ENCODE results near the gene UPK1A. TPM values are rescaled to one million over a fixed set of nuclear protein-coding genes. Genes with fewer than 3 reads are reported as not detected.

The UPK1A gene
- total and polyA plus RNA-seq, 7 experiments from 2014 or later, result 0.41 to 1.3 TPM; not detected in 5

Other genes with a start within 250 kb of the UPK1A start
- 1 to 10 TPM in 2 of 5 experiments, not detected in 3; 2.2 to 7.1 TPM for gene FFAR2, start 218.3 kb upstream of the UPK1A start, total RNA-seq
- not detected for gene FFAR2, start 218.3 kb upstream of the UPK1A start, polyA plus RNA-seq
- not detected for gene KRTDAP, start 176.1 kb upstream of the UPK1A start, total RNA-seq
- not detected for gene KRTDAP, start 176.1 kb upstream of the UPK1A start, polyA plus RNA-seq
- under 1 TPM in 2 of 5 experiments, not detected in 3; 0.54 to 0.76 TPM for gene DMKN, start 152.9 kb upstream of the UPK1A start, total RNA-seq
- not detected for gene DMKN, start 152.9 kb upstream of the UPK1A start, polyA plus RNA-seq
- not detected for gene SBSN, start 138.2 kb upstream of the UPK1A start, total RNA-seq
- gene SBSN, start 138.2 kb upstream of the UPK1A start, polyA plus RNA-seq, result not detected
- not detected for gene GAPDHS, start 133.1 kb upstream of the UPK1A start, total RNA-seq
- gene GAPDHS, start 133.1 kb upstream of the UPK1A start, polyA plus RNA-seq, result not detected
- gene TMEM147, start 120.9 kb upstream of the UPK1A start, total RNA-seq, result 10 to 100 TPM; 24.7 to 54.0 (median 34.6) TPM
- 100 to 1,000 TPM; 143 to 154 TPM for gene TMEM147, start 120.9 kb upstream of the UPK1A start, polyA plus RNA-seq
- not detected for gene ATP4A, start 102.9 kb upstream of the UPK1A start, total RNA-seq
- not detected for gene ATP4A, start 102.9 kb upstream of the UPK1A start, polyA plus RNA-seq
- not detected for gene PMIS2, start 80.3 kb upstream of the UPK1A start, total RNA-seq
- gene PMIS2, start 80.3 kb upstream of the UPK1A start, polyA plus RNA-seq, result not detected
- 10 to 100 TPM; 23.6 to 40.0 (median 28.4) TPM for gene HAUS5, start 53.8 kb upstream of the UPK1A start, total RNA-seq
- 1 to 10 TPM; 7.6 TPM for gene HAUS5, start 53.8 kb upstream of the UPK1A start, polyA plus RNA-seq
- 10 to 100 TPM; 39.0 to 98.2 (median 51.3) TPM for gene RBM42, start 37.5 kb upstream of the UPK1A start, total RNA-seq
- gene RBM42, start 37.5 kb upstream of the UPK1A start, polyA plus RNA-seq, result 10 to 100 TPM; 48.7 to 49.8 TPM
- gene ETV2, start 24.8 kb upstream of the UPK1A start, total RNA-seq, result under 1 TPM in 3 of 5 experiments, not detected in 2; 0.56 to 0.71 (median 0.70) TPM
- under 1 TPM; 0.61 to 0.89 TPM for gene ETV2, start 24.8 kb upstream of the UPK1A start, polyA plus RNA-seq
- gene COX6B1, start 18.2 kb upstream of the UPK1A start, total RNA-seq, result 100 to 1,000 TPM; 172 to 464 (median 232) TPM
- 100 to 1,000 TPM; 819 to 873 TPM for gene COX6B1, start 18.2 kb upstream of the UPK1A start, polyA plus RNA-seq
- 10 to 100 TPM in 1 of 5 experiments, 1 to 10 TPM in 1, under 1 TPM in 2, not detected in 1; 0.35 to 41.6 (median 1.0) TPM for gene ZBTB32, start 38.0 kb downstream of the UPK1A start, total RNA-seq
- not detected for gene ZBTB32, start 38.0 kb downstream of the UPK1A start, polyA plus RNA-seq
- gene KMT2B, start 51.5 kb downstream of the UPK1A start, total RNA-seq, result 10 to 100 TPM; 64.2 to 79.8 (median 77.3) TPM
- gene KMT2B, start 51.5 kb downstream of the UPK1A start, polyA plus RNA-seq, result 1 to 10 TPM in 1 of 2 donors, under 1 TPM in 1; 0.60 to 3.2 TPM
- gene IGFLR1, start 75.9 kb downstream of the UPK1A start, total RNA-seq, result 100 to 1,000 TPM in 2 of 5 experiments, 10 to 100 TPM in 3; 61.4 to 113 (median 62.8) TPM
- gene IGFLR1, start 75.9 kb downstream of the UPK1A start, polyA plus RNA-seq, result 100 to 1,000 TPM in 1 of 2 donors, 10 to 100 TPM in 1; 99.5 to 107 TPM
- gene U2AF1L4, start 78.9 kb downstream of the UPK1A start, total RNA-seq, result 10 to 100 TPM; 33.7 to 86.8 (median 68.6) TPM
- gene U2AF1L4, start 78.9 kb downstream of the UPK1A start, polyA plus RNA-seq, result 10 to 100 TPM; 75.7 to 89.7 TPM
- 10 to 100 TPM; 20.4 to 50.9 (median 26.3) TPM for gene PSENEN, start 79.1 kb downstream of the UPK1A start, total RNA-seq
- gene PSENEN, start 79.1 kb downstream of the UPK1A start, polyA plus RNA-seq, result 10 to 100 TPM; 49.0 to 79.1 TPM
- 10 to 100 TPM in 4 of 5 experiments, 1 to 10 TPM in 1; 7.9 to 33.1 (median 18.9) TPM for gene LIN37, start 82.1 kb downstream of the UPK1A start, total RNA-seq
- 10 to 100 TPM in 1 of 2 donors, 1 to 10 TPM in 1; 6.7 to 20.6 TPM for gene LIN37, start 82.1 kb downstream of the UPK1A start, polyA plus RNA-seq
- gene HSPB6, start 90.5 kb downstream of the UPK1A start, total RNA-seq, result under 1 TPM in 1 of 5 experiments, not detected in 4; 0.22 TPM
- not detected for gene HSPB6, start 90.5 kb downstream of the UPK1A start, polyA plus RNA-seq
- 10 to 100 TPM; 34.0 to 47.3 (median 39.7) TPM for gene PROSER3, start 91.7 kb downstream of the UPK1A start, total RNA-seq
- 1 to 10 TPM; 5.4 to 6.8 TPM for gene PROSER3, start 91.7 kb downstream of the UPK1A start, polyA plus RNA-seq
- gene ARHGAP33, start 109.0 kb downstream of the UPK1A start, total RNA-seq, result 10 to 100 TPM; 15.3 to 55.5 (median 23.4) TPM
- gene ARHGAP33, start 109.0 kb downstream of the UPK1A start, polyA plus RNA-seq, result 1 to 10 TPM in 1 of 2 donors, under 1 TPM in 1; 0.09 to 1.0 TPM
- gene PRODH2, start 146.3 kb downstream of the UPK1A start, total RNA-seq, result not detected
- not detected for gene PRODH2, start 146.3 kb downstream of the UPK1A start, polyA plus RNA-seq
- gene NPHS1, start 186.0 kb downstream of the UPK1A start, total RNA-seq, result under 1 TPM in 2 of 5 experiments, not detected in 3; 0.30 to 0.51 TPM
- not detected for gene NPHS1, start 186.0 kb downstream of the UPK1A start, polyA plus RNA-seq
- 1 to 10 TPM in 1 of 5 experiments, under 1 TPM in 2, not detected in 2; 0.16 to 1.3 (median 0.29) TPM for gene KIRREL2, start 190.4 kb downstream of the UPK1A start, total RNA-seq
- not detected for gene KIRREL2, start 190.4 kb downstream of the UPK1A start, polyA plus RNA-seq
- 1 to 10 TPM in 1 of 5 experiments, not detected in 4; 2.4 TPM for gene APLP1, start 202.1 kb downstream of the UPK1A start, total RNA-seq
- gene APLP1, start 202.1 kb downstream of the UPK1A start, polyA plus RNA-seq, result not detected
- gene NFKBID, start 234.0 kb downstream of the UPK1A start, total RNA-seq, result 100 to 1,000 TPM in 1 of 5 experiments, 10 to 100 TPM in 4; 47.8 to 116 (median 57.0) TPM
- gene NFKBID, start 234.0 kb downstream of the UPK1A start, polyA plus RNA-seq, result 1 to 10 TPM; 2.4 to 6.5 TPM
- gene HCST, start 236.0 kb downstream of the UPK1A start, total RNA-seq, result 100 to 1,000 TPM in 3 of 5 experiments, 10 to 100 TPM in 2; 57.4 to 117 (median 113) TPM
- gene HCST, start 236.0 kb downstream of the UPK1A start, polyA plus RNA-seq, result 100 to 1,000 TPM; 879 to 895 TPM
- 100 to 1,000 TPM in 1 of 5 experiments, 10 to 100 TPM in 3, not detected in 1; 15.1 to 428 (median 35.6) TPM for gene TYROBP, start 241.8 kb downstream of the UPK1A start, total RNA-seq
- gene TYROBP, start 241.8 kb downstream of the UPK1A start, polyA plus RNA-seq, result 1 to 10 TPM; 2.3 to 3.7 TPM

Measured in naive thymus-derived CD4-positive, alpha-beta T cell (primary cell).